Aorta (tissue), 5 donors: ENCODE results near the gene ABCD4. TPM values are rescaled to one million over a fixed set of nuclear protein-coding genes. Genes with fewer than 3 reads are reported as not detected.

Experiments
- ATAC-seq: fragments of 200-7000 bp; cut with Tn5 transposase; one replicate; pipeline ENCODE4 v1.9.1; 2022; ENCODE audit warnings: moderate library complexity; ENCODE audit not compliant: low FRiP score
- DNase-seq, 2 donors: peaks; one replicate each; pipeline ENCODE4 v3.0.0-alpha.2; 2020
- H3K27ac ChIP-seq, 2 donors: one replicate each; pipeline ENCODE4 v1.5.1; 2013; ENCODE audit warnings: low read length in 2 of 2, mild to moderate bottlenecking in 2 of 2, moderate library complexity in 2 of 2, control low read depth in 1 of 2, inconsistent platforms in 1 of 2, low read depth in 1 of 2
- H3K27me3 ChIP-seq, 2 donors: one replicate each; pipeline ENCODE4 v1.6.1; 2013; ENCODE audit warnings: control low read depth in 1 of 2, low read length in 1 of 2, mild to moderate bottlenecking in 1 of 2, moderate library complexity in 1 of 2; ENCODE audit not compliant: insufficient read depth in 2 of 2, control insufficient read depth in 1 of 2
- H3K36me3 ChIP-seq, 2 donors: one replicate each; pipeline ENCODE4 v1.6.1; 2013; ENCODE audit warnings: control low read depth in 1 of 2, low read length in 1 of 2, mild to moderate bottlenecking in 1 of 2; ENCODE audit not compliant: insufficient read depth in 2 of 2, control insufficient read depth in 1 of 2
- H3K4me1 ChIP-seq, 2 donors: one replicate each; pipeline ENCODE4 v1.6.1; 2013; ENCODE audit warnings: low read length in 2 of 2, control low read depth in 1 of 2, mild to moderate bottlenecking in 1 of 2, moderate library complexity in 1 of 2; ENCODE audit not compliant: insufficient read depth in 2 of 2, control insufficient read depth in 1 of 2
- H3K4me3 ChIP-seq, 2 donors: one replicate each; pipeline ENCODE4 v1.5.1; 2013; ENCODE audit warnings: low read length in 2 of 2, control low read depth in 1 of 2, mild to moderate bottlenecking in 1 of 2
- H3K9me3 ChIP-seq: one replicate; pipeline ENCODE4 v1.6.1; 2013; ENCODE audit warnings: mild to moderate bottlenecking, low read length; ENCODE audit not compliant: control insufficient read depth
- WGBS, 2 donors: extraction: QIAGEN DNeasy Blood & Tissue Kit; methylation state at CpG; one replicate each; pipeline ENCODE4 v1.1.7; 2013; 5-methylcytosine and 5-hydroxymethylcytosine counted together
- intact Hi-C, 2 donors: fragments of 100-400 bp; cut with DNase I; formaldehyde crosslinking; loops; one replicate each; pipeline versions ENCODE4 v1.14.2 to v1.15.0; 2022
- polyA plus RNA-seq, 2 donors: library from polyadenylated mRNA; stranded (reverse); fragments of 200-250 nt; gene quantifications; one replicate each; pipeline ENCODE4 v1.2.3, GENCODE V29; 2013
- total RNA-seq, 2 donors: library from RNA; stranded (reverse); fragmentation: NEBNext Ultra II Directional; extraction: Animal tissue kit (Norgen Biotek cat#: 25700); gene quantifications; one replicate each; pipeline ENCODE4 v1.2.1, GENCODE V29; 2021
- donor health status: healthy with polysubstance abuse.
- donor health status: Bipolar disorder and iron deficiency.
- donor health status: DM: no; HTN: no; CAD: no.
- donor health status: DM: no; HTN: no; CAD: no.
- donor health status: DM: yes; HTN: yes; CAD: no.

Gene ABCD4
- total and polyA plus RNA-seq, 4 donors, result 10.5 to 102 (median 53.9) TPM

DNA sequence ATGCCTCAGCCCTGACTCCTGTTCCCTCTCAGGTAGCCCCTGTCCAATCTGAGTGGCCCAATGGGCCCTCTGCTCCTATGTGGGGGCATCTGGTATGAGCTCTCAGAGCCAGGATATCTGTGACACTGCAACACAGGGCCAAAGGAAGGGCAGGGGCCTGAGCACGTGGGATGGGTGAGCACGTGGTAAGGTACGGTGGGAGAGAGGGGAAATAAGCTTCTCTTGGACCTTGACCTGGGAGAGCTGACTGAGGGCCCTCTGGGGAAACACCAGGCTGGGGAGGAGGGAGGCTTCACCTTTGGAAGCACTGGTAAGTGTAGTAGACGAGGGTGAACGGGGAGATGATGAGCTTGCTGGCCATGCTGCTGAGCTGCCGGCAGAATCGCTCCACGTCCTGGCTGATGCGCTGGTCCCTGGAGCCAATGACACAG, 6.7 kb downstream of the ABCD4 start:
- DNase-seq, result peak in 1 of 2 donors; percentile 61
- peaks cover 0 to 12% of the 10 kb centered on the region in 2 donors for H3K36me3 ChIP-seq
- H3K27ac ChIP-seq, result no peak overlapping the region
- no peaks in the 10 kb centered on the region for H3K9me3 ChIP-seq
- WGBS, 2 donors, result 80 to 89% methylated on average over 9 of the region's 9 CpGs
- no peaks in the 10 kb centered on the region for H3K27me3 ChIP-seq
- H3K4me3 ChIP-seq, result no peak overlapping the region
- intact Hi-C loops, result no loop called here
- H3K4me1 ChIP-seq, result no peaks in the 10 kb centered on the region
- ATAC-seq, result no peak

DNA sequence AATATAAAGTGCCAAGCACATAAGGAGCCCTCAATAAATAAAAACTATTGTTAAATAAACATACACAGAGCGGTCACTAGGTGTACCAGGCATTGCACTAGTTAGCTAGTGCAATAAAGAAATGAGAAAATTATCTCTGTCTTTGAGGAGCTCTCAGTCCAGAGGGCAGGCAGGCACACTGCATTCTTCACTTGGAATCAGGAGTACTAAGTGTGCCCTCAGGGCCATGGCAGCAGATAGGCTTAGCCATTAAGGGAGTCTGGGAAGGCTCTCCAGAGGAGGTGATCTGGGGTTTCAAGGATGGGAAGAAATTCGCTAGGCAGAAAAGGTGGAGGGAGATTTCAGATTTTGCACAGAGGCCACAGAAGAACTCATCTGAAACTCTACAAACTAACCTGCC, 9.1 kb downstream of the ABCD4 start:
- Histone ChIP-seq H3K4me3 (no peak overlapping the region), H3K27me3 (no peaks in the 10 kb centered on the region), H3K9me3 (no peaks in the 10 kb centered on the region), H3K36me3 (peaks cover 0 to 8% of the 10 kb centered on the region in 2 donors), H3K27ac (no peak overlapping the region), H3K4me1 (no peaks in the 10 kb centered on the region)
- WGBS, 2 donors, result 90 to 95% methylated on average over 2 of the region's 2 CpGs
- no peak for ATAC-seq
- peak in 1 of 2 donors; percentile 14 for DNase-seq
- intact Hi-C loops, result no loop called here

DNA sequence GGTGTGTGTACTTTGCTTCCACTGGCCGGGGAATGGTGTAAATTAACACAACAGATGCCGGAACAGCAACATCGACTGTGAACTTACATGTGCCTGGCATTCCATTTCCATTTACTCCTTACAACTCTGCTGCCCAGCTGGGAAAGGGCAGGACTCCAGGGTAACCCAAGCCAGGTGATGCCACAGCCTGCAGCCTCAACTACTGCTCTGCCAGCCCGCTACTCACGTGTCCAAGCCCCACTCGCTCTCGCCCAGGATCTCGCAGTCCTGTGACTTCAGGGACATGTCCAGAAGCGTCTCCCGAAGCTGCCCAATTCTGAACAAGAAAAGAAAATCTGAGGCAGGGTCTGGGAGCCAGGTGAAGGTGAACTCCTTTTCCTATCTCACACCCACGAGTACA, 10.7 kb downstream of the ABCD4 start:
- Histone ChIP-seq H3K9me3 (no peaks in the 10 kb centered on the region), H3K27ac (no peak overlapping the region), H3K36me3 (peaks cover 0 to 8% of the 10 kb centered on the region in 2 donors), H3K4me1 (no peaks in the 10 kb centered on the region), H3K27me3 (no peaks in the 10 kb centered on the region), H3K4me3 (no peak overlapping the region)
- intact Hi-C loops, result no loop called here
- DNase-seq (peak in 1 of 2 donors; percentile 33), ATAC-seq (no peak)
- WGBS, 2 donors, result 82 to 87% methylated on average over 11 of the region's 11 CpGs

DNA sequence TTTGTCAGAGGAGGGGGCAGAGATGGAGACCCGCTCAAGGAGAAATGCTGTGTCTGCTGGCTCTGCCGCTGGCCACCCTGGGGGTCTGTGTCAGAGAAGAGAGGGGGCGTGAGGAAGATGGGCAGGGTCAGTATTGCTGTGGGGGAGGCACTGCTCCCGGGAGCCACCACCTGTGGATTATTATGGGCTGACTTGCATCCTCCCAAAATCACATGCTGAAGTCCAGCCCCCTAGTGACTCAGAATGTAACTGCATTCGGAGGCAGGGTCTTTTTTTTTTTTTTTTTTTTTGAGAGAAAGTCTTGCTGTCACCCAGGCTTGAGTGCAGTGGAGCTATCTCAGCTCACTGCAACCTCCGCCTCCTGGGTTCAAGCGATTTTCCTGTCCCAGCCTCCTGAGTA, 12.3 kb downstream of the ABCD4 start:
- WGBS, 2 donors, result 69 to 73% methylated on average over 7 of the region's 7 CpGs
- Histone ChIP-seq H3K4me3 (no peak overlapping the region), H3K9me3 (no peaks in the 10 kb centered on the region), H3K27me3 (no peaks in the 10 kb centered on the region), H3K4me1 (no peaks in the 10 kb centered on the region), H3K27ac (no peak overlapping the region), H3K36me3 (peaks cover 6 to 7% of the 10 kb centered on the region in 2 donors)
- intact Hi-C loops, result no loop called here
- no peak for ATAC-seq
- DNase-seq, result no peak

DNA sequence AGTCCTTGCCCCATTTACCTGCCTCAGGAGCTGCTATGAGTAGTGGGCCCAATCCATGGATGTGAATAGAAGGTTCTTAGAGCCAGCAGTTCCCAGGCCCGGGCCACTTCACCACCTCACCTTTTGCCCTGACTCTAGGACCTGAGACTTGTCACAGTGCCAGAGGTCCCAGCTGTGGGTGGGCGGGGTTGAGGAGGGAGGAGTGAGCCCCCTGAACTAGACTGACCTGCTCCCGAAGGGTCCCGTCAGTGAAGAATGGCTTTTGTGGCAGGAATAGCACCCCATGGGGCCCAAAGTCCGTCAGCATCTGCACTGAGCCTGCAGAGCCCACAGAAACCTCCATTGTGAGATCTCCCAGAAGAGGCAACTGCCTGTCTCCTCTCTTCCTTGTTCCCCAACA, 12.9 kb downstream of the ABCD4 start:
- Histone ChIP-seq H3K27me3 (no peaks in the 10 kb centered on the region), H3K4me3 (no peak overlapping the region), H3K36me3 (peaks cover 6 to 7% of the 10 kb centered on the region in 2 donors), H3K9me3 (no peaks in the 10 kb centered on the region), H3K4me1 (no peaks in the 10 kb centered on the region), H3K27ac (no peak overlapping the region)
- intact Hi-C loops, result no loop called here
- 77 to 81% methylated on average over 5 of the region's 5 CpGs for WGBS, 2 donors
- DNase-seq, result peak in 1 of 2 donors; percentile 58
- ATAC-seq, result no peak

DNA sequence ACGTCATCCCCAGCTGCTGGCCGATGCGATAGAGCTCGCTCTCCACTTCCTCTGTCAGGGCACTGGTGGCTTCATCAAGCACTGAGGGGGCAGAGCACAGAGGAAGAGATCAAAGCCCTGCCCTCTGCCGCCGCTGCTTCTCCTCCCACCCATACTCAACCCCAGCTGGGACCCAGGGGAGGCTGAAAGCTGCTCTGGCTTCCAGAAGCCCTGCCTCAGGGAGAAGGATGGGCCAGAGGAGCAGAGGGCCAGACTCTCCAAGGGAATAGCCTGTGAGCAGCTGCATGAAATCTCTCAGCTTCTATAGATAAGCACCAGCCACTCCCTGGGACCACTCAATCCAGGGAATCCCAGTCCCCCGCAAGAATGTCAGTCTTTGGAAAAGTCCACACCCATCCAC, 16.0 kb downstream of the ABCD4 start:
- H3K27me3 ChIP-seq, result no peaks in the 10 kb centered on the region
- no peak for ATAC-seq
- H3K36me3 ChIP-seq, result peaks cover 5 to 6% of the 10 kb centered on the region in 2 donors
- H3K4me1 ChIP-seq, result no peaks in the 10 kb centered on the region
- no peak for DNase-seq
- intact Hi-C loops, result no loop called here
- WGBS, 2 donors, result 92 to 93% methylated on average over 7 of the region's 7 CpGs
- no peaks in the 10 kb centered on the region for H3K9me3 ChIP-seq
- H3K27ac ChIP-seq, result no peak overlapping the region
- no peak overlapping the region for H3K4me3 ChIP-seq

DNA sequence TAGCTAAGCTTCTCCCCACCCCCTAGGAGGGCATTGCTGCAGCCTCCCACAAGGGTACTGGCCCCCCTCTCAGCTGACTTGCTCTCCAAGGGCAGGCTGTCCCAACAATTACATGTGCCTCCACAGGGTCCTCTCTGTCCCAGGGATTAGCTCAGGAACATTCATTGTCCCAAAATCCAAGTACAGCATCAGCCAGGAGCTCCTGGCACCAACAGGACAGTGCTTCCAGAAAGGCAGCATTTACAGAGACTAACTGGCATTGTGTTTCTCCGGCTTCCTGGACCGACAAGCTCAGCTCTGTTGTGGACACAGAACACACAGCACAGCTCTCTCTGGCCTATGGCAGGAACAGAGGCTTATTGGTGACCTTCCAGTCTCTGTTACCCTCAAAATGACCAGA, 21.7 kb downstream of the ABCD4 start:
- Histone ChIP-seq H3K9me3 (no peaks in the 10 kb centered on the region), H3K36me3 (peaks cover 0 to under 1% of the 10 kb centered on the region in 2 donors), H3K27ac (no peak overlapping the region), H3K4me3 (no peak overlapping the region), H3K27me3 (no peaks in the 10 kb centered on the region), H3K4me1 (no peaks in the 10 kb centered on the region)
- 95 to 97% methylated on average over 2 of the region's 2 CpGs for WGBS, 2 donors
- ATAC-seq, result no peak
- intact Hi-C loops, result no loop called here
- no peak for DNase-seq

DNA sequence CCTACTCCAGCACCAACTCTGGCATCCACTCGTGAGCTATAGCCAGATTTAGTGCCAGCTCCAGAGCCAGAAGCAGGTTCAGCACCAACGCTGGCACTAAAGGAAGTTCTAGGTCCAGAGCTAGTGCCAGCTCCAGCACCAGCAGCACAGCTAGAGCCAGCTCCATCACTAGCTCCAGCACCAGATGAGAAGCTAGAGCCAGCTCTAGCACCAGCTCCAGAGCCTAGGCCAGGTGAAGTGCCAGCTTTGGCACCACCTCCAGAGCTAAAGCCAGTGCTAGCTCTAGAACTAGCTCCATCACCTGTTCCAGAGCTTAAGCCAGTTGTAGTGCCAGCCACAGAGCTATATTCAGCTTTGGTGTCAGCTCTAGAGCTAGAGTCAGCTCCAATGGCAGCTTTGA, 24.7 kb downstream of the ABCD4 start:
- Histone ChIP-seq H3K36me3 (no peaks in the 10 kb centered on the region), H3K4me3 (no peak overlapping the region), H3K9me3 (no peaks in the 10 kb centered on the region), H3K27me3 (no peaks in the 10 kb centered on the region), H3K4me1 (no peaks in the 10 kb centered on the region), H3K27ac (no peak overlapping the region)
- ATAC-seq (no peak), DNase-seq (no peak)
- intact Hi-C loops, result no loop called here
- WGBS, 2 donors, result 72 to 82% methylated on average over 2 of the region's 2 CpGs

DNA sequence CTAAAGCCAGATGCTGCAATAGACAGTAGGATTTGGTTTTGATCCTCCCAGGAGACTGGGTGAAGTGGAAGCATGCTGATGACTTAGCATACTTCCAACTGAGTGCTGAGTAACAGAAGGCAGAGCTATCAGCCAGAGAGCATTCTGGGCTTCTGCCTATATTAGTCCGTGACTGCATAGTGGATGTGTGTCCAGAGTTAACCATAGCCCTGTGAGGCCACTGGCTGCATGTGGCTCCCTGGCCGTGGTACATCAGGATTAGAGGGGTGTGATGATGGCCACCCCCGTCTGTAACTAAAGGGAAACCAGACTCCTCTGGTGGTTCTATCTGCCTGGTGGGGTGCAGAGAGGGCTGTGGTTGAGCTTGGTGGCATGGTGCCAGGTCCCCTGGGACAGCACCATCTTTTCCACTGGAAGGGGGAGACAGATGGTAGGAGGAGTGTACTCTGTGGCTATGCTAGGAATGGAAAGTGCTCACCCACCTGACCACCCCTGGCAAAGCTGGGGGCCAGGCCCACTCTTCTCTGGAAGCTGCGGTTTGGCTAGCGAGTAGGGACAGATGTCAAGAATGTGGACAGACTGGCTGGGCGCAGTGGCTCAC, 27.4 kb downstream of the ABCD4 start:
- no peak for ATAC-seq
- intact Hi-C loops, result no loop called here
- H3K9me3 ChIP-seq, result no peaks in the 10 kb centered on the region

More for the DNA sequence above, 27.4 kb downstream of the ABCD4 start:
- Histone ChIP-seq H3K27me3 (no peaks in the 10 kb centered on the region), H3K4me1 (no peaks in the 10 kb centered on the region), H3K4me3 (no peak overlapping the region), H3K27ac (no peak overlapping the region), H3K36me3 (no peaks in the 10 kb centered on the region)
- 63 to 74% methylated on average over 6 of the region's 6 CpGs for WGBS, 2 donors
- no peak for DNase-seq
